LNCAP (cell line): Measurements from ENCODE around the gene GIMD1.

ENCODE experiments used
- TF ChIP-seq, protein P1 (sequence below): fragments of 450-650 bp; IDR thresholded peaks from 2 replicates; pipeline ENCODE4 v1.5.1; 2017; ENCODE audit warnings: mild to moderate bottlenecking

The GIMD1 gene

DNA sequence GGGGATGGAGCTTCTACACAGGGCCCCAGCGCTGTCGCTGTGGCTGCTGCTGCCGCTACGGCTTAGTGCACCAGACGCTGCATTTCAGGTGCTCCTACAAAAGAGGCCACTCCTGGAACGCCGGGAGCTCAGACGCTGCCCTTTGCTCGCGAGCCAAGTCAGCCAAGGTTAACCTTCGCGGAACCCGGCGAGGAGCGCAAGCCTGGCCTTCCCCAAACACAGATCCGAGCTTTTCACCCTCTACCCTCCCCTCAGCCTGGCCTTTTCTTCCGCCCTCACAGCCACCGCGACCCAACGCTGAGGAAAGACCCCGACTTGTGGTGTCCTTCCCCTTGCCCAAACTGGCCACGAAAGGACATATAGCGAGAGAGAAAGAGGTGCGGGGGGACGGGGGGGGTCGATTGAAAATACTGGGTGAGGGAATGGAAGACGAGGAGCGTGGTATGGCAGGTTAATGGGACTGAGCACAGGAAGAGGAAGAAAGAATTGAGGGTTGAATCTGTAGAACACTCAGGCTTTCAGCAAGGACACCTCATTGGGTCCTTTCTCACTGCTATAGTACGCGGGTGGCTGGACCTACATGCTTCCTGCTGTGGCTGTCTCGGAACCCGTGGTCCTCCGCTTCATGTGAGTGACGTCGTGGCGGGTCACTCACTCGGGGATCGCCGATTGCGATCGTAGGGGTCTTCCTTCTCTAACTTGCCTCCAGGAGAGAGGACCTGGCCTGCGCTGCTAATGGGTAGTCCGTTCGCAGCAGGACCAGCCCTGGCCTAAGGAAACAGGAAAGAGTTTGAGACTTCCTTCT lies 52.4 kb downstream of the GIMD1 start, which contains the start of the genes AIMP1 and TBCK:
TSS of gene AIMP1 (plus strand) at position 583 of the 805 bp plus-strand sequence. CDS start 8,460 bp downstream, outside the sequence.
TSS of gene TBCK (minus strand) at position 242 of the 805 bp plus-strand sequence. CDS start 7,249 bp downstream, outside the sequence.
- TF ChIP-seq, protein P1, sequence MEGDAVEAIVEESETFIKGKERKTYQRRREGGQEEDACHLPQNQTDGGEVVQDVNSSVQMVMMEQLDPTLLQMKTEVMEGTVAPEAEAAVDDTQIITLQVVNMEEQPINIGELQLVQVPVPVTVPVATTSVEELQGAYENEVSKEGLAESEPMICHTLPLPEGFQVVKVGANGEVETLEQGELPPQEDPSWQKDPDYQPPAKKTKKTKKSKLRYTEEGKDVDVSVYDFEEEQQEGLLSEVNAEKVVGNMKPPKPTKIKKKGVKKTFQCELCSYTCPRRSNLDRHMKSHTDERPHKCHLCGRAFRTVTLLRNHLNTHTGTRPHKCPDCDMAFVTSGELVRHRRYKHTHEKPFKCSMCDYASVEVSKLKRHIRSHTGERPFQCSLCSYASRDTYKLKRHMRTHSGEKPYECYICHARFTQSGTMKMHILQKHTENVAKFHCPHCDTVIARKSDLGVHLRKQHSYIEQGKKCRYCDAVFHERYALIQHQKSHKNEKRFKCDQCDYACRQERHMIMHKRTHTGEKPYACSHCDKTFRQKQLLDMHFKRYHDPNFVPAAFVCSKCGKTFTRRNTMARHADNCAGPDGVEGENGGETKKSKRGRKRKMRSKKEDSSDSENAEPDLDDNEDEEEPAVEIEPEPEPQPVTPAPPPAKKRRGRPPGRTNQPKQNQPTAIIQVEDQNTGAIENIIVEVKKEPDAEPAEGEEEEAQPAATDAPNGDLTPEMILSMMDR, result no peak

DNA sequence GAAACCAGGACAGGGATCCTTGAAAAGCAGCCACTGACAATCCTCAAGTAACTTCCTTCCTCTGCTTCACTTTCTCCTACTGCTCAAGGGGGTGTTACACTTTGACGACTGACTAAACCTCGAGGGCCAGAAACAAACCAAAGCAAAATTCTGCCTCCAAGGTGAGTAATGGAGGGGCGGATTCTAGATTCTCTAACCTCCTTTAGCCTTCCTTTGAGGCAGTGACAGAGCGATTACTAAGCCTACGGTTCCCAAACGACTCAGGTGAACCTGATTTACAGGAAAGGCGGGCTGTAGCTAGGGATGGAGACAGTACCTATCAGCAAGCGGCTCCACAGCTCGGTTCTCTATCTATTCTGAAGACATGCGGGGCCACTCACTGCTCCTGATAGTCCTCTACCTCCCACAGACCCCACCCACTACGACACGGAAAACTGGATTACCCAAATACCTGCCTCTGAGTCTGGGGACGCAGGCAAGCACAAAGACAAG lies 53.1 kb downstream of the GIMD1 start:
- TF ChIP-seq, protein P1, result no peak

DNA sequence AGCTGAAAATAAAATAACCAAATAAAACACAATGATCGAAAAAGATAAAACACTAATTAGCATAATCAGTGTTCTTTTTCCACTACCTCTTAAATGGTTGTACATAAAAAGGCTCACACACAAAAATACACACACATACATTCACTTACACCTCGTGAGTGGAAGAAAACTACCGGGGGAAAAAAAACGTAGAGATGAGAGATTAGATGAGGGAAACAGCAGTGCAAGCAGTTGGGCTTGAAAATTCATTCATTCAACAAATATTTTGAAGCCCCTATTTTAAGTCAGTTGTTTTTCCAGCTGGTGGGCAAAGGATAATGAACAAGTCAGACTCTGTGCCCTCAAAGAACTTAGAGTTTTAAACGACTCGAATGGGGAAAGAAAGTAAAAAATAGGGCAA lies 53.6 kb downstream of the GIMD1 start:
- TF ChIP-seq, protein P1, result no peak

DNA sequence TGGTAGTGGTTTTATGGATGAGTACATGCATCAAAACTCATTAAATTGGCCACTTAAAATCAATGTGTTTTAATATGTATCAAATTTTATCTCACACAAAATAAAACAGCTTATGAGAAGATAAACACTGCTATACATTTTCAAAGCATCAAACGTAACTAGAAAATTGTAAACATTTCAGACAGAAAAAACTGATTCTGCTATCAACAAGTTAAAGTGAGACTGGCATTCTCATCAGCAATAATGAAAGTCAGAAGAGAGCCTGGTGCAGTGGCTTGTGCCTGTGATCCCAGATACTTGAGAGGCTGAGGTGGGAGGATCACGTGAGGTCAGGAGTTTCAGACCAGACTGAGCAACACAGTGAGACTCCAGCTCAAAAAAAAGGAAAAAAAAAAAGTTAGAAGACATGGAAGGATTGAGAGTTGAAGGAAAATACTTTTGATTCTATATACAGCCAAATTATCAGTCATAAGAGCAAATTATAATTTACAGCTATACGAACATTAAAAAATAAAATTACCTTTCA lies 55.5 kb downstream of the GIMD1 start:
- TF ChIP-seq, protein P1, result no peak

DNA sequence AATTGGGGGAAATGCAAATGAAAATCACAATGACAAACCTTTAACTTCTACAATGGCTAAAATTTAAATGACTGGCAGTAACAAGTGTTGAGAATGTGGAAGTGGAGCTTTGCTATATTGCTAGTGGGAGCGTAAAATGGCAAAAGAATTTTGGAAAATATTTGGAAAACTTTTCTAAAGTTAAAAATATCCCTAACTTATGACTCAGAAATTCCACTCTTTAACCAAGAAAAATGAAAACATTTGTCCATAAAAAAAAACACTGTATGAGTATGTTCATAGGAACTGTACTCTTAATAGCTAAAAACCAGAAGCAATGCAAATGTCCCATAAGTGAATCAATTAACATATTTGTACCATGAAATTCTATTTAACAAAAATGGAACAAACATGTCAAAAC lies 56.2 kb downstream of the GIMD1 start:
- TF ChIP-seq, protein P1, result no peak
